Stimulated activated CD4-positive, alpha-beta T cell treated with anti-CD3 and anti-CD28 coated beads, Interleukin-12 subunit alpha, Interleukin-12 subunit beta, amount 100 ng/mL, for 24 hours (primary cell): ENCODE data around the gene ZBTB20.
A peak's percentile ranks its signal among the peaks of the same experiment; 100 is the strongest.
"Not testable (repeated sequence)": the region's sequence is repeated elsewhere in the genome, so short reads cannot be mapped to it uniquely, and the experiment has no call there.

ENCODE experiments used
- DNase-seq, 2 experiments: peaks; one replicate each; pipeline ENCODE4 v3.0.0-alpha.2; 2020; ENCODE audit warnings: low read depth in 2 of 2

Gene ZBTB20

GRCh38 chr3:115147329-115148141 is 447 bp upstream of the ZBTB20 start:
- DNase-seq = peak; percentile 89 to 93

GRCh38 chr3:115146032-115146417 is 1.1 kb downstream of the ZBTB20 start:
- peak; percentile 10 to 15 for DNase-seq

- no peak for DNase-seq
Observed at GRCh38 chr3:115141033-115141757, 5.9 kb downstream of the ZBTB20 start.

- no peak for DNase-seq
Observed at GRCh38 chr3:115139072-115139471, 8.0 kb downstream of the ZBTB20 start.

DNA sequence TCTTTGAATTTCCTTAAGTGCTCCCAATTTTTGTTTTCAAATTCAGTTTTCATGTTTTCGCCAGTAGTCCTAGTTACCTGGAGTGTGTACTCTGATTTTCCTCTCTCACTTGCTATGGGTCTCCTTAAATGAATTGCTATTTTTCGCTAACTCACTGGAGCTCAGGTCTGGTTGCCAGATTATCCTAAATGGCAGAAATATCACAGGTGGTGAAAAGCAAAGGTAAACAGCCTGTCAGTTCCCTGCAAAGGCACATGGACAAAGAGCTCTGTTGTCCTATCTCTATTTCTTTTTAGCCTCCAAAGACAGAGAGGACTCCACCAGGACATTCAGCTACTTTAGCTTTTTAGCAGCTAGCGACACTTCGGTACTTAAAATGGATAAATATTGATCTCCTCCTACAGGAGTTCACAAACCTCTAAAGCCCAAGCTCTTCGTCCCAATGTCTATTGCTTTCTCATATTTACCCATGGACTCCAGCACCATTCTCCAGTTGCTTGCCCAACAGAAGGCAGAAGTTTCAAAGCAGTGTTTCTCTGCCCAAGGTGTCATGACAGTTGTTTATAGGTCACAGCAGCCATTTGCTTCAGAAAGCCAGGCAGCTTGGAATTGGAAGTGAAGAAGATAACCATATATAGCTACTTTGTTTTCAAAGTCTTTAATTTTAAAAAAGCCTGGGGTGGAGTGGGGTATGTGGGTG is 12.3 kb downstream of the ZBTB20 start:
- no peak for DNase-seq

GRCh38 chr3:115127208-115127607 is 19.9 kb downstream of the ZBTB20 start:
- no peak for DNase-seq

GRCh38 chr3:115120597-115120996 is 26.5 kb downstream of the ZBTB20 start:
- no peak for DNase-seq

DNA sequence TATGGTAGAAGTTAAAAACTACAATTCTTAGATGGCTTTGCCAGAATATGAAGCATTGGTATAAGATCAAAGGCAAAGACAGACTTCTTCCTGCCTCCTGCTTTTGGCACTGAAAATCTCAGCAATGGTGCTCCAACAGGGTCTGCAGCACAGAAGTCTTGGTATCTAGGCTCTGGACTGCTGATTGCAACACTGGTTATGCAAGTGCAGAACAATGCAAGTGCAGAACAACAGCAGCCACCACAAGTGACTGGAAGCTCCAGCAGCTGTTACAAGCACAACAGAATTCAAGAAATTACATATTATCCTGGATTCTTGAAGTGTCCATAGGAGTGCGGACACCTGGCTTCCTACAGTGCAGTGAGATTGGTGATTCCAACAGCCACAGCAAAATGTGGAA is 33.7 kb downstream of the ZBTB20 start:
- no peak for DNase-seq

DNA sequence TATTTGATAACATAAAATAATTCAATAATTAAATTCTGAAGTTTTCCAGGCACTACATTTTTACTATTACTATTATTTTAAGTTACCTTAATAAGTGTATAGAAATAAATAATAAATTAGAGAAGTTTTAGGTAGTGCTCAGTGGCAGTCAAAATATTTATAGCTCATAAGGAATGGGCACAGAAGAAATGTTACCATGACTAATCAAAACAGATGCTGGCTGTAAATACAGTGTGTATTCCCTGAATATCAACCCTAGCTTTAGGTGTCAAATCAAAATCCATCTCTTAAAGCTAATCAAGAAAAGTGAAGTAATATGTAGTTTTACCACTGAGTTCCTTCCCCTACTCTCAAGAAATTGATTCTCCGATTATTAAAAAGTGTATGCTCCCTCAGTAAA is 35.5 kb downstream of the ZBTB20 start:
- DNase-seq = no peak

DNA sequence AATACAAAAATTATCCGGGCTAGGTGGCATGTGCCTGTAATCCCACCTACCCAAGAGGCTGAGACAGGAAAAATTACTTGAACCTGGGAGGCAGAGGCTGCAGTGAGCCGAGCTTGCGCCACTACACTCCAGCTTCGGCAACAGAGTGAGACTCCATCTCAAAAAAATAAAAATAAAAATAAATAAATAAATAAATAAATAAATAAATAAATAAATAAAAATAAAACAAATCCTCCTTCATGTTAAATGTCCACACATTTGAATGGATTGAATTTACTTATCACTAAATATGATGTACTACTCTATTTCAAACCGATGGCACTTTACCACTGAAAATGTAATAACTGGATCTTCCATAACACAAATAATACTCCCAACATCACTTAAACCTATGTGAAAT is 36.3 kb downstream of the ZBTB20 start:
- no peak for DNase-seq

- not testable (repeated sequence) for DNase-seq
Observed at GRCh38 chr3:115110066-115110465, 37.0 kb downstream of the ZBTB20 start.

DNA sequence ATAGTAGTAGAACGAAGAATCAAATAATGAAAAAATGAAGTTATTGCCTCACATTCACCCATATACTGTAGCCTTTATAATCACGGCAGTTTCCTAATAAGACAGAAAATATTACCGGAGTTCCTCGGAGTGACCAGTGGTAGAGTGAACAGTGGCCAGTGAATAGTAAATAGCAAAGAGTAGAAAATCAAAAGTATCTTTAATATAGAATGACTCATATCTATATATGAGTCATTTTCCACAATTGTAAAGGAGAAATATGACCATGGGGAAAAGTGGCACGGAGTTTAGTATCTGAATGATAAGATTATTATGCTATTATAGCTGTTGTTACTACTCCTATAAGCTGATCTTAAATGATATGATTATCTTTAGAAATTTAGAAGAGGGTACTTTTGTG is 38.5 kb downstream of the ZBTB20 start:
- no peak for DNase-seq

DNA sequence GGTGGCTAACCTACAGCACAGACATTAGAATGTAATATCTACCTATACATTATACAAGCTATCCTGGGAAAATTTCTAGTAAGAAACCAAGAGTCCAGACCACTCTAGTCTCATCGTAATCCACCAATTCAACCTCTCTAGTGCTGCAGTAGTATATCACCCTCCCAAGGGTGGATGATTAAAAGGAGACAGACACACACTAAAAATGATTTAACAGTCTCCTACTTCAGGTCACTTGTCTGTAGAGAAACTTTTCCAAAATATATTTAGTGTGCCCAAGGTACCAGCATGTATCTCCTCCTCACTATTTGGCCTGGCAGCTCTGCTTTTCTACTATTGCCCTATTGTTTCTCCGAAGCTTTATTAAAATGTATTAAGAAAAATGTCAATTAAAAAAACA is 45.0 kb downstream of the ZBTB20 start:
- DNase-seq = no peak

DNA sequence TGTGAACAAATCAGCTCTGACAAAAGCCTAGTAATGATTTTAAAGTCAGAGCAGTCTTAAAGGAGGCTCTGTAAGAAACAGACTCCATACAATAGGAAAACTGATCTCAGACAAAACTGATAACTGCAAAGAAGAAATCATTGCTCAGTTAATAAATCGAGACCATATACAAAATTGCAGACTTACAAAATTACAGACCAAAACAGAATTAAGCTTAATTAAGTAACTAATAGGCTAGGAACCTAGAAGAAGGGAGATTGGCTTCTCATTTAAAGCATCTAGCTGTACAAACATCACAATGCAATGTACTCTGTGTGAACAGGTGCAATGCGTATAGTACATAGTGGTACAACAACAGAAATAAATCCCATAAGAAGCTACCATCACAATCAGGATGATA is 46.3 kb downstream of the ZBTB20 start:
- DNase-seq = no peak

GRCh38 chr3:115099986-115100571 is 47.0 kb downstream of the ZBTB20 start:
- no peak for DNase-seq

- no peak for DNase-seq
Observed at GRCh38 chr3:115099134-115099985, 47.7 kb downstream of the ZBTB20 start.

DNA sequence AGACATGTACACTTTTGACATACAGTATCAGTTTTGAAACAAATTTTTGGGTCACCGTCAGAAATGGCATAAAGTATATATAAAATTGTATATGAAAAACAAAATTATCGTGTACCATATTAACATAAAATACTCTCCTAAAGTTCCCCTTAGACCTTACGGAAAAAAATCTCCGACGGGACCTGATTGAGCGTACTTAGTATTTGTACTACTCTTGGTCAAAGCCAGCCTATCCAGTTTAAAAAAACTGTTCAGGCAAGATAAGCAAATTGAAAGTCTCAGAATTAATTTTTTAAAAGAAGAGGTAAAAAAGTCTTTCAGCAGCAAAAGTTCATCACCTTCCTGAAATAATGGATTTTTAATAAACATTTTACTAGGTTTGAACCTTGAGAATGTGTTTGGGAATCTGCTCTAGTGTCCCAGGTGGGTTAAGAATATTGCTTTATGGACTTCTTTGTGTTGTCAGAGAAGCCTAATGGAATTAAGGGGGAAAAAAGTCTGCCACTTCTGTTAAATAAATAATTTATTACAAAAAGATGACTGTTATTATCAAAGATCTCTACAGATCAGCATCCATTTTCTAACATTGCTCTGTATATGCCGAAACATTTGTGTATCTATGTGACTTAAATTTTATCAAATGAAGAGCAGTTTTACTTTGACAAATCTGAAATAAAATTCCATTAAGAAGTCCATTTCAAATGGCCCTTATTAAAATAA is 48.6 kb downstream of the ZBTB20 start:
- DNase-seq = no peak

GRCh38 chr3:115095236-115095635 is 51.9 kb downstream of the ZBTB20 start:
- no peak for DNase-seq

DNA sequence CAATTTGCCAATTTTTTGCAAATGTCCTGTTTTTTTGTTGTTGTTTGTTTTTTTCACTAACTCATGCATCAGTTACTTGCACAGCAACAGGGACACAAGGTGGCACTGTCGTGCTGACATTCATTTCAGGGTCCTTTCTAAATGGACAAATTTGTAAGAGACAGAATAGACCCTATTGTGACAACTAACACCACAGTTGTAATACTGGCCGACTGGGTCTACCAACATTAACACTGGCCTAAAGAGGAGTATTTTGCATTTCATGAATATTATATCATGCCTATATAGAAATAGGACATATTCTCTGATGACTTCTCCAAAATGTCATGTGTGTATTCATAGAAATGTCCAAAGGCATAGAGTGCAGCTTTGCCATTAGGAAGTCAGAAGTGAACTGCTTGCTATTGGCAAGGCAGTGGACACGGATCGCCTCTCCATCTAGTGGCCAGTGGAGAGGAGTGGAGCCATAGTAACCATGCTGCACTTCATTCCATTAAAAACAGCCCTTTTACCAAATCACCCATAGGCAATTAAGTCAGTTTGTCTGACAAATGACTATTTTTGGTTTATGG is 54.8 kb downstream of the ZBTB20 start:
- peak in 1 of 2 experiments; percentile 29 for DNase-seq

- no peak for DNase-seq
Observed at GRCh38 chr3:115090712-115091111, 56.4 kb downstream of the ZBTB20 start.
